Tibial artery (tissue), 4 donors: Measurements from ENCODE around the gene SYCP1.

Source experiments
- DNase-seq, 2 donors: peaks; one replicate each; pipeline ENCODE4 v3.0.0-alpha.2; 2019
- H3K27ac ChIP-seq, 2 donors: fragments of 200-600 bp; sonication (generic) in 1 of 2; 1 replicate in 1 of 2; 2 replicates in 1 of 2; pipeline ENCODE4 v1.5.1; 2018 to 2019; ENCODE audit warnings: mild to moderate bottlenecking in 1 of 2
- H3K27me3 ChIP-seq, 2 donors: fragments of 200-600 bp; sonication (generic) in 1 of 2; one replicate each; pipeline versions ENCODE4 v1.5.1 to v1.6.0; 2016 to 2019
- H3K36me3 ChIP-seq, 3 donors: fragments of 200-600 bp; sonication (generic) in 2 of 3; one replicate each; pipeline ENCODE4 v1.5.1; 2016 to 2019; ENCODE audit warnings: mild to moderate bottlenecking in 2 of 3
- H3K4me1 ChIP-seq, 4 donors: fragments of 200-600 bp; sonication (generic) in 2 of 4; 1 replicate in 3 of 4; 2 replicates in 1 of 4; pipeline ENCODE4 v1.5.1; 2016 to 2019
- H3K4me3 ChIP-seq, 2 donors: fragments of 200-600 bp; sonication (generic) in 1 of 2; 1 replicate in 1 of 2; 2 replicates in 1 of 2; pipeline ENCODE4 v1.5.1; 2018 to 2019; ENCODE audit warnings: mild to moderate bottlenecking in 2 of 2
- H3K9me3 ChIP-seq, 3 donors: fragments of 200-600 bp; sonication (generic) in 1 of 3; one replicate each; pipeline ENCODE4 v1.5.1; 2016 to 2019
- intact Hi-C: fragments of 100-400 bp; cut with DNase I; formaldehyde crosslinking; loops from one replicate; pipeline ENCODE4 v1.15.0; 2023; ENCODE audit warnings: low total_unique reads
- TF ChIP-seq, protein P1 (sequence below), 2 experiments: fragments of 200-600 bp in 1 of 2; fragments of 450-650 bp in 1 of 2; IDR thresholded peaks; one replicate each; pipeline ENCODE4 v1.5.1; 2017 to 2019; ENCODE audit warnings: antibody characterized with exemption in 2 of 2, mild to moderate bottlenecking in 1 of 2, moderate library complexity in 1 of 2

The SYCP1 gene

GRCh38 chr1:115021145-115021544, 166.5 kb downstream of the SYCP1 start:
- no peaks in the 10 kb centered on the region for H3K4me1 ChIP-seq
- TF ChIP-seq, protein P1, sequence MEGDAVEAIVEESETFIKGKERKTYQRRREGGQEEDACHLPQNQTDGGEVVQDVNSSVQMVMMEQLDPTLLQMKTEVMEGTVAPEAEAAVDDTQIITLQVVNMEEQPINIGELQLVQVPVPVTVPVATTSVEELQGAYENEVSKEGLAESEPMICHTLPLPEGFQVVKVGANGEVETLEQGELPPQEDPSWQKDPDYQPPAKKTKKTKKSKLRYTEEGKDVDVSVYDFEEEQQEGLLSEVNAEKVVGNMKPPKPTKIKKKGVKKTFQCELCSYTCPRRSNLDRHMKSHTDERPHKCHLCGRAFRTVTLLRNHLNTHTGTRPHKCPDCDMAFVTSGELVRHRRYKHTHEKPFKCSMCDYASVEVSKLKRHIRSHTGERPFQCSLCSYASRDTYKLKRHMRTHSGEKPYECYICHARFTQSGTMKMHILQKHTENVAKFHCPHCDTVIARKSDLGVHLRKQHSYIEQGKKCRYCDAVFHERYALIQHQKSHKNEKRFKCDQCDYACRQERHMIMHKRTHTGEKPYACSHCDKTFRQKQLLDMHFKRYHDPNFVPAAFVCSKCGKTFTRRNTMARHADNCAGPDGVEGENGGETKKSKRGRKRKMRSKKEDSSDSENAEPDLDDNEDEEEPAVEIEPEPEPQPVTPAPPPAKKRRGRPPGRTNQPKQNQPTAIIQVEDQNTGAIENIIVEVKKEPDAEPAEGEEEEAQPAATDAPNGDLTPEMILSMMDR (IDR thresholded peaks at IDR 0.05): no peak

GRCh38 chr1:115023593-115023992, 168.9 kb downstream of the SYCP1 start:
- no peak for DNase-seq
- Histone ChIP-seq H3K9me3 (no peaks in the 10 kb centered on the region), H3K27me3 (no peaks in the 10 kb centered on the region), H3K27ac (no peak overlapping the region), H3K4me1 (no peaks in the 10 kb centered on the region), H3K36me3 (no peaks in the 10 kb centered on the region), H3K4me3 (no peak overlapping the region)
- intact Hi-C loops: no loop called here
- TF ChIP-seq, protein P1 (IDR thresholded peaks at IDR 0.05): no peak

More at GRCh38 chr1:115021145-115021544, 166.5 kb downstream of the SYCP1 start:
- Histone ChIP-seq H3K4me3 (no peak overlapping the region), H3K36me3 (no peaks in the 10 kb centered on the region), H3K27me3 (no peaks in the 10 kb centered on the region), H3K27ac (no peak overlapping the region), H3K9me3 (no peaks in the 10 kb centered on the region)
- intact Hi-C loops: no loop called here
- no peak for DNase-seq

DNA sequence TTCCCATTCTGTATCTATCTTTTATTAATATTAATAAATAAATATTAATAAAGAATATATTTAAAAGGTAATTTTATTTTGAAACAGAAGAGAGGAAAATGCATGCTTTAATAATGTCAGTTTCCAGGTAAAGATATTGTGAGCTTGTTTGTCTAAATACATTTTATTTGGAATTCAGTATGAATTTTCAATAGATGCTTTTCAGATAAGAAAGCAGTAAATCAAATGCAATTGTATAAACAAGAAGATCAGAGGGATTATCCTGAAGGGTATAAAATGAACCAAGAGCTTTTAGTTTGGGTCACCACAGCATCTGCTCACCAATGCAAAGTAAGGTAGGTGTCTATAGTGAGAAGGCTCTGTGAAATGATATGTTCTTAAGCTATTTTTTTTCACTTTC, 174.9 kb downstream of the SYCP1 start, which contains the start of gene TSHB:
Gene TSHB (plus strand): TSS at position 301 of the 400 bp plus-strand sequence. CDS start 3,537 bp downstream, outside the sequence.
- DNase-seq: no peak
- H3K4me3 ChIP-seq: no peak within 1 kb of the TSS
- H3K9me3 ChIP-seq: no peaks in the 10 kb centered on the region
- intact Hi-C loops: no loop called here
- no peaks in the 10 kb centered on the region for H3K4me1 ChIP-seq
- H3K27ac ChIP-seq: no peak within 1 kb of the TSS
- TF ChIP-seq, protein P1 (IDR thresholded peaks at IDR 0.05): no peak
- H3K36me3 ChIP-seq: no peaks in the 10 kb centered on the region
- no peaks in the 10 kb centered on the region for H3K27me3 ChIP-seq

GRCh38 chr1:115031595-115031994, 176.9 kb downstream of the SYCP1 start:
- intact Hi-C loops: loop anchor here (10.0 kb wide), 1 partner anchor 47 kb away; no protein-coding TSS in a partner anchor
- no peaks in the 10 kb centered on the region for H3K27me3 ChIP-seq
- H3K9me3 ChIP-seq: no peaks in the 10 kb centered on the region
- TF ChIP-seq, protein P1 (IDR thresholded peaks at IDR 0.05): no peak
- H3K27ac ChIP-seq: no peak overlapping the region
- no peak overlapping the region for H3K4me3 ChIP-seq
- no peak for DNase-seq
- H3K36me3 ChIP-seq: no peaks in the 10 kb centered on the region
- peaks cover 0 to 5% (median 1%) of the 10 kb centered on the region in 4 donors for H3K4me1 ChIP-seq

DNA sequence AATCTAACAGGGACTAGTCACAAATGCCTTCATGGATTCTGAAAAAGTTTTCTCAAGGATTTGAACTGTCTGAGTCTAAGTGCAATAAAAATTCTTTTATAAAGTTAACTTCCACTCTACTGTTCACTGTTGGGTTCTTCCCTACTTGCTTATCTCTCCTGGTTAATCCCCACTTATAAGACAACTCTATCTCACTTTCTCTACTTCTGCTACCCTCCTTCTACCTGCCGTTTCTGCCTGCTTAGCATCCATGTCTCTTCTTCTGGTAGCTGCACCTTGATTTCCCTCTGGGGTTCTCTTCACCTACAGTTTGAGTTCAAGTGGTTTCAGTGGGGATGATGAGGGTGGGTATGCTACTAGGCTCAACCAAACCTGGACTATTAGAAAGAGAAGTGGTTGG, 181.0 kb downstream of the SYCP1 start:
- Histone ChIP-seq H3K27me3 (no peaks in the 10 kb centered on the region), H3K36me3 (peaks cover 0 to 9% (median 4%) of the 10 kb centered on the region in 3 donors), H3K4me3 (no peak overlapping the region), H3K4me1 (peaks cover 0 to 14% (median 8%) of the 10 kb centered on the region in 4 donors), H3K27ac (no peak overlapping the region), H3K9me3 (no peaks in the 10 kb centered on the region)
- TF ChIP-seq, protein P1 (IDR thresholded peaks at IDR 0.05): no peak
- DNase-seq: no peak
- intact Hi-C loops: loop anchor here (10.0 kb wide), 1 partner anchor 51 kb away; no protein-coding TSS in a partner anchor
